Measurements from ENCODE around the gene C2orf72. TPM values are rescaled to one million over a fixed set of nuclear protein-coding genes. Genes with fewer than 3 reads are reported as not detected.

C2orf72 gene
- total RNA-seq, 1 experiment from 2014 or later, result not detected

GRCh38 chr2:230990899-230991150 lies 46.5 kb upstream of the C2orf72 start:
- POLR2A ChIA-PET (ENCODE audit: unreplicated experiment), result no interaction called here
- TF ChIP-seq EZH2 (IDR thresholded peaks at IDR 0.05; ENCODE audit: low read depth), result no peak
- TF ChIP-seq CTCF (conservative IDR thresholded peaks at IDR 0.05), result no peak
- Histone ChIP-seq H3K27me3 (ENCODE audit: insufficient read depth, low read depth) (peaks cover 23% of the 10 kb centered on the region), H3K4me3 (no peak overlapping the region), H3K36me3 (ENCODE audit: low read depth) (no peaks in the 10 kb centered on the region), H3K9me3 (ENCODE audit: insufficient read depth, low read depth) (no peaks in the 10 kb centered on the region), H3K79me2 (ENCODE audit: low read depth) (no peaks in the 10 kb centered on the region), H2AFZ (no peak overlapping the region), H3F3A (ENCODE audit: insufficient read depth, low read depth) (no peaks in the 10 kb centered on the region), H4K20me1 (ENCODE audit: insufficient read depth) (no peaks in the 10 kb centered on the region), H3K4me2 (no peak overlapping the region), H3K27ac (no peak overlapping the region), H3K9me2 (ENCODE audit: insufficient read depth) (no peaks in the 10 kb centered on the region), H3K4me1 (replicated peaks; ENCODE audit: insufficient read depth) (peaks cover 3% of the 10 kb centered on the region; the same call in 1 of the 2 replicates)
- no TSS peak for BruUV-seq (replicated peaks)
- CTCF ChIA-PET, result no interaction called here
- DNase-seq, result no peak
- intact Hi-C loops (cut with micrococcal nuclease; ENCODE audit: unreplicated experiment), result no loop called here

GRCh38 chr2:230991598-230991997 lies 45.7 kb upstream of the C2orf72 start:
- Histone ChIP-seq H3K36me3 (ENCODE audit: low read depth) (no peaks in the 10 kb centered on the region), H3K79me2 (ENCODE audit: low read depth) (no peaks in the 10 kb centered on the region), H4K20me1 (ENCODE audit: insufficient read depth) (no peaks in the 10 kb centered on the region), H3K9me2 (ENCODE audit: insufficient read depth) (no peaks in the 10 kb centered on the region), H3K4me1 (replicated peaks; ENCODE audit: insufficient read depth) (peaks cover 3% of the 10 kb centered on the region; the same call in 1 of the 2 replicates), H3F3A (ENCODE audit: insufficient read depth, low read depth) (no peaks in the 10 kb centered on the region), H3K27me3 (ENCODE audit: insufficient read depth, low read depth) (peaks cover 29% of the 10 kb centered on the region), H3K27ac (no peak overlapping the region), H2AFZ (no peak overlapping the region), H3K4me3 (no peak overlapping the region), H3K4me2 (no peak overlapping the region), H3K9me3 (ENCODE audit: insufficient read depth, low read depth) (no peaks in the 10 kb centered on the region)
- no TSS peak for BruUV-seq (replicated peaks)
- ChIA-PET POLR2A (ENCODE audit: unreplicated experiment) (interaction anchor here (0.7 kb wide), 1 partner anchor 61 kb away, joined by 5 read pairs; no protein-coding TSS in a partner anchor), CTCF (no interaction called here)
- intact Hi-C loops (cut with micrococcal nuclease; ENCODE audit: unreplicated experiment), result no loop called here
- no peak for DNase-seq
- no peak for TF ChIP-seq CTCF (conservative IDR thresholded peaks at IDR 0.05)
- no peak for TF ChIP-seq EZH2 (IDR thresholded peaks at IDR 0.05; ENCODE audit: low read depth)

GRCh38 chr2:230995821-230996220 lies 41.5 kb upstream of the C2orf72 start, which contains the start of gene SPATA3:
Gene SPATA3 (plus strand): TSS chr2:230996121. CDS start chr2:230996234, 113 bp downstream.
- H3K36me3 ChIP-seq (ENCODE audit: low read depth), result no peaks in the 10 kb centered on the region
- no peak within 1 kb of the TSS for H2AFZ ChIP-seq
- no peaks in the 10 kb centered on the region for H3K9me3 ChIP-seq (ENCODE audit: insufficient read depth, low read depth)
- TF ChIP-seq EZH2 (IDR thresholded peaks at IDR 0.05; ENCODE audit: low read depth) (no peak), CTCF (conservative IDR thresholded peaks at IDR 0.05) (no peak)
- no peaks in the 10 kb centered on the region for H3K79me2 ChIP-seq (ENCODE audit: low read depth)
- intact Hi-C loops (cut with micrococcal nuclease; ENCODE audit: unreplicated experiment), result no loop called here
- BruUV-seq (replicated peaks), result no TSS peak
- POLR2A ChIA-PET (ENCODE audit: unreplicated experiment), result no interaction called here
- no peak within 1 kb of the TSS for H3K4me3 ChIP-seq
- H3K9me2 ChIP-seq (ENCODE audit: insufficient read depth), result no peaks in the 10 kb centered on the region
- H3F3A ChIP-seq (ENCODE audit: insufficient read depth, low read depth), result no peaks in the 10 kb centered on the region
- CTCF ChIA-PET, result no interaction called here
- DNase-seq, result no peak
- H4K20me1 ChIP-seq (ENCODE audit: insufficient read depth), result no peaks in the 10 kb centered on the region
- H3K4me1 ChIP-seq (replicated peaks; ENCODE audit: insufficient read depth), result no peaks in the 10 kb centered on the region
- no peak within 1 kb of the TSS for H3K4me2 ChIP-seq
- H3K27ac ChIP-seq, result no peak within 1 kb of the TSS
- H3K27me3 ChIP-seq (ENCODE audit: insufficient read depth, low read depth), result peaks cover 53% of the 10 kb centered on the region

Measured in PC-9 (cell line).